HCT116 (cell line): ENCODE data around the gene CDHR5. TPM values are rescaled to one million over a fixed set of nuclear protein-coding genes. Genes with fewer than 3 reads are reported as not detected.
A peak's percentile ranks its signal among the peaks of the same experiment; 100 is the strongest.
"Not testable (repeated sequence)": the region's sequence is repeated elsewhere in the genome, so short reads cannot be mapped to it uniquely, and the experiment has no call there.

Experiments
- ATAC-seq: fragments of 200-7000 bp; cut with Tn5 transposase; 2 replicates; pipeline ENCODE4 v1.9.1; 2020; ENCODE audit warnings: mild to moderate bottlenecking, moderate library complexity
- BruUV-seq: library from RNA; stranded (reverse); fragments of 400-500 nt; replicated peaks from 2 replicates; lab custom pipeline; 2021; lab: Mats Ljungman, UMichigan
- CTCF ChIA-PET: fragments of 300-600 bp; sonication (Branson Sonifier 250); formaldehyde crosslinking; loops from one replicate; lab custom pipeline; 2021; ENCODE audit warnings: antibody characterized with exemption; lab: Charles Lee
- POLR2A ChIA-PET: fragments of 300-600, 350-600 bp; sonication (Branson Sonifier 250); formaldehyde crosslinking; loops from one replicate; lab custom pipeline; 2021; ENCODE audit warnings: antibody characterized with exemption; lab: Charles Lee
- RAD21 ChIA-PET, 2 experiments: fragments of 300-600 bp; sonication (Branson Sonifier 250); formaldehyde crosslinking; loops; one replicate each; lab custom pipeline; 2023; ENCODE audit warnings: low total read pairs in 2 of 2; ENCODE audit not compliant: uncharacterized antibody in 2 of 2, unreplicated experiment in 2 of 2, low non-redundant PET in 1 of 2; lab: Charles Lee
- DNase-seq: peaks from one replicate; pipeline ENCODE4 v3.0.0-alpha.2; 2010; ENCODE audit warnings: low read depth, low spot score
- H2AFZ ChIP-seq: fragments of 200-600 bp; shearing (Covaris generic), sonication (generic); 2 replicates; pipeline ENCODE4 v1.6.1; 2017; ENCODE audit warnings: low read depth, mixed run types, mixed read lengths, antibody characterized with exemption, low read length; ENCODE audit not compliant: poor library complexity, severe bottlenecking
- H3K27ac ChIP-seq: 2 replicates; pipeline ENCODE4 v1.5.1; 2012; ENCODE audit warnings: low read depth, low read length
- H3K27me3 ChIP-seq: fragments of 200-600 bp; sonication (generic); 2 replicates; pipeline ENCODE4 v1.6.1; 2016; ENCODE audit warnings: mixed run types, low read length, mixed read lengths; ENCODE audit not compliant: insufficient read depth
- H3K36me3 ChIP-seq, 2 experiments: fragments of 200-500 bp in 1 of 2; fragments of 200-600 bp in 1 of 2; sonication (Bioruptor generic) in 1 of 2; sonication (generic) in 1 of 2; 2 replicates each; pipeline versions ENCODE4 v1.5.1 to v1.6.1; 2014 to 2016; ENCODE audit warnings: low read length in 2 of 2, inconsistent platforms in 1 of 2, mixed read lengths in 1 of 2, mixed run types in 1 of 2; ENCODE audit not compliant: insufficient read depth in 2 of 2, control insufficient read depth in 1 of 2
- H3K4me1 ChIP-seq, 2 experiments: fragments of 200-600 bp in 1 of 2; sonication (generic) in 1 of 2; 2 replicates each; pipeline versions ENCODE4 v1.5.1 to v1.6.1; 2012 to 2017; ENCODE audit warnings: low read length in 2 of 2, inconsistent platforms in 1 of 2, mild to moderate bottlenecking in 1 of 2, mixed read lengths in 1 of 2, mixed run types in 1 of 2, moderate library complexity in 1 of 2; ENCODE audit not compliant: insufficient read depth in 2 of 2, control insufficient read depth in 1 of 2
- H3K4me2 ChIP-seq: fragments of 200-600 bp; sonication (generic); 2 replicates; pipeline ENCODE4 v1.6.1; 2017; ENCODE audit warnings: mixed run types, low read length, mixed read lengths
- H3K4me3 ChIP-seq, 2 experiments: fragments of 200-600 bp in 1 of 2; sonication (generic) in 1 of 2; replicated peaks in 1 of 2; 2 replicates each; pipeline ENCODE4 v1.5.1; 2011 to 2016; ENCODE audit warnings: low read length in 2 of 2, control low read depth in 1 of 2, low read depth in 1 of 2, mild to moderate bottlenecking in 1 of 2, mixed read lengths in 1 of 2, mixed run types in 1 of 2
- H3K79me2 ChIP-seq: fragments of 200-600 bp; sonication (generic); 2 replicates; pipeline ENCODE4 v1.6.1; 2017; ENCODE audit warnings: mild to moderate bottlenecking, mixed run types, low read length, moderate library complexity, mixed read lengths; ENCODE audit not compliant: insufficient read depth
- H3K9ac ChIP-seq: fragments of 200-600 bp; sonication (generic); 2 replicates; pipeline ENCODE4 v1.6.1; 2016; ENCODE audit warnings: low read length, mixed read lengths
- H3K9me2 ChIP-seq: fragments of 200-600 bp; sonication (generic), shearing (Covaris generic); 2 replicates; pipeline ENCODE4 v1.6.1; 2017; ENCODE audit warnings: mixed run types, mild to moderate bottlenecking, moderate library complexity; ENCODE audit not compliant: insufficient read depth
- H3K9me3 ChIP-seq, 2 experiments: fragments of 200-500 bp in 1 of 2; fragments of 200-600 bp in 1 of 2; sonication (Bioruptor generic) in 1 of 2; sonication (generic) in 1 of 2; 2 replicates each; pipeline ENCODE4 v1.6.1; 2014 to 2017; ENCODE audit warnings: low read length in 2 of 2, mixed read lengths in 2 of 2, inconsistent platforms in 1 of 2, low read depth in 1 of 2, mild to moderate bottlenecking in 1 of 2, mixed run types in 1 of 2, moderate library complexity in 1 of 2; ENCODE audit not compliant: control insufficient read depth in 1 of 2, insufficient read depth in 1 of 2
- H4K20me1 ChIP-seq: fragments of 200-600 bp; sonication (generic), shearing (Covaris generic); 2 replicates; pipeline ENCODE4 v1.6.1; 2017; ENCODE audit warnings: mixed run types, mild to moderate bottlenecking, moderate library complexity; ENCODE audit not compliant: insufficient read depth
- CBX3 ChIP-seq: IDR thresholded peaks from 2 replicates; pipeline ENCODE4 v1.6.1; 2012; ENCODE audit warnings: low read depth
- CEBPB ChIP-seq: IDR thresholded peaks from 2 replicates; pipeline ENCODE4 v1.6.1; 2012; ENCODE audit warnings: low read depth
- CTCF ChIP-seq, 3 experiments: fragments of 200-600 bp in 1 of 3; sonication (generic) in 1 of 3; IDR thresholded peaks in 2 of 3; conservative IDR thresholded peaks in 1 of 3; 2 replicates each; pipeline ENCODE4 v1.5.1; 2012 to 2017; ENCODE audit warnings: low read depth in 2 of 3, low read length in 2 of 3, antibody characterized with exemption in 1 of 3, borderline replicate concordance in 1 of 3, control low read depth in 1 of 3, mild to moderate bottlenecking in 1 of 3, mixed read lengths in 1 of 3, mixed run types in 1 of 3, moderate library complexity in 1 of 3; ENCODE audit not compliant: insufficient read depth in 1 of 3
- MAX ChIP-seq: IDR thresholded peaks from 2 replicates; pipeline ENCODE4 v1.6.1; 2012
- ZNF274 ChIP-seq: fragments of 200-500 bp; sonication (Bioruptor generic); IDR thresholded peaks from 2 replicates; pipeline ENCODE4 v1.6.1; 2014; ENCODE audit warnings: mild to moderate bottlenecking, low read depth, low read length, inconsistent platforms
- intact Hi-C: fragments of 100-400 bp; cut with micrococcal nuclease; formaldehyde crosslinking; loops from 2 replicates; pipeline ENCODE4 v1.10.0; 2022
- total RNA-seq: library from RNA; stranded (reverse); gene quantifications from one replicate; pipeline ENCODE4 v1.2.1, GENCODE V29; 2021; ENCODE audit not compliant: unreplicated experiment
- TF ChIP-seq, protein P1 (sequence below): IDR thresholded peaks from 2 replicates; pipeline ENCODE4 v1.6.1; 2012; ENCODE audit warnings: low read depth

The CDHR5 gene
- total RNA-seq, 1 experiment from 2014 or later = not detected

DNA sequence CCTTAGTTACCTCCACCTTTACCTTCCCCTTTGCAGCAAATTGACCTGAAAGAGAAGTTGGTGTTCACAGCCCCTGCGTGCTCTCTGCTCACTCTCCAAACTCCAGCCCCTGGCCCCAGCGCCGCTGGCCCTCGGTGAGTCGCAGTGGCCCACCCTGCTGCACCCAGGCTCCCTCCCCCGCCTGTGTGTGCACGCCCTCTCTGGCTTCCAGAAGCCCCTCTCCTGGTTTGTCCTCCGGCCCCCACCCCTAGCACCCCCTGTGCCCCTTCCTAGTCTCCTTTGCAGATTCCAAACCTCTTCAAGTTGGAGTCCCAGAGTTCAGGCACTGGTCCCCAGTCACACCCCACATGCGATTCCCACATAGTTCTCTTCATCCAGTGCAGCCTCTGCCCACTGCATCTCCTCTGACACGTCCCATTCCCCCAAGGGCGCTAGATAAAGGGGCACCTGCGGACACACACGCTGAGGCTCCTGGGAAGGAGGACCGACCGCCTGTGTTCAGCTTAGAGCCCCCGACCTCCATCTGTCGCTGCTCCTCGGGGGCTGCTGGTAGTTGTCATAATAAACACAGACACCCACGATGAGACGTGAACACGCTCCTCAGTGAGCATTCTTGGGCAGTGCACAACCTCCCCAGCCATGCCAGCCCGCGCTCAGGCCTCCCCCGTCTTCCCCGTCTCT is 50.0 kb downstream of the CDHR5 start (continued):
- TF ChIP-seq, protein P1, sequence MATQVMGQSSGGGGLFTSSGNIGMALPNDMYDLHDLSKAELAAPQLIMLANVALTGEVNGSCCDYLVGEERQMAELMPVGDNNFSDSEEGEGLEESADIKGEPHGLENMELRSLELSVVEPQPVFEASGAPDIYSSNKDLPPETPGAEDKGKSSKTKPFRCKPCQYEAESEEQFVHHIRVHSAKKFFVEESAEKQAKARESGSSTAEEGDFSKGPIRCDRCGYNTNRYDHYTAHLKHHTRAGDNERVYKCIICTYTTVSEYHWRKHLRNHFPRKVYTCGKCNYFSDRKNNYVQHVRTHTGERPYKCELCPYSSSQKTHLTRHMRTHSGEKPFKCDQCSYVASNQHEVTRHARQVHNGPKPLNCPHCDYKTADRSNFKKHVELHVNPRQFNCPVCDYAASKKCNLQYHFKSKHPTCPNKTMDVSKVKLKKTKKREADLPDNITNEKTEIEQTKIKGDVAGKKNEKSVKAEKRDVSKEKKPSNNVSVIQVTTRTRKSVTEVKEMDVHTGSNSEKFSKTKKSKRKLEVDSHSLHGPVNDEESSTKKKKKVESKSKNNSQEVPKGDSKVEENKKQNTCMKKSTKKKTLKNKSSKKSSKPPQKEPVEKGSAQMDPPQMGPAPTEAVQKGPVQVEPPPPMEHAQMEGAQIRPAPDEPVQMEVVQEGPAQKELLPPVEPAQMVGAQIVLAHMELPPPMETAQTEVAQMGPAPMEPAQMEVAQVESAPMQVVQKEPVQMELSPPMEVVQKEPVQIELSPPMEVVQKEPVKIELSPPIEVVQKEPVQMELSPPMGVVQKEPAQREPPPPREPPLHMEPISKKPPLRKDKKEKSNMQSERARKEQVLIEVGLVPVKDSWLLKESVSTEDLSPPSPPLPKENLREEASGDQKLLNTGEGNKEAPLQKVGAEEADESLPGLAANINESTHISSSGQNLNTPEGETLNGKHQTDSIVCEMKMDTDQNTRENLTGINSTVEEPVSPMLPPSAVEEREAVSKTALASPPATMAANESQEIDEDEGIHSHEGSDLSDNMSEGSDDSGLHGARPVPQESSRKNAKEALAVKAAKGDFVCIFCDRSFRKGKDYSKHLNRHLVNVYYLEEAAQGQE = no peak
- TF ChIP-seq CTCF (IDR thresholded peaks at IDR 0.05 in 2 of 3, conservative IDR thresholded peaks at IDR 0.05 in 1 of 3; ENCODE audit: borderline replicate concordance in 1 of 3, insufficient read depth in 1 of 3, low read depth in 2 of 3, low read length in 2 of 3) = no peak
- no peak for TF ChIP-seq CEBPB
- no peak for TF ChIP-seq ZNF274
- TF ChIP-seq MAX = no peak
- no peak for TF ChIP-seq CBX3

- not testable (repeated sequence) for H3K27me3 ChIP-seq
Observed at GRCh38 chr11:574031-574570, 50.7 kb downstream of the CDHR5 start.

More at GRCh38 chr11:574031-574570, 50.7 kb downstream of the CDHR5 start:
- H3K27ac ChIP-seq, H3K9me2 ChIP-seq, DNase-seq, ATAC-seq, H3K36me3 ChIP-seq, intact Hi-C loops, H3K9me3 ChIP-seq, H3K9ac ChIP-seq, RAD21 ChIA-PET, POLR2A ChIA-PET, H2AFZ ChIP-seq, H4K20me1 ChIP-seq, CTCF ChIA-PET: not testable (repeated sequence)
- TSS peak; percentile 58 for BruUV-seq
- peaks cover 21 to 46% of the 10 kb centered on the region in 2 experiments for H3K4me1 ChIP-seq
- H3K4me2 ChIP-seq = peak overlapping the region; percentile 98; the same call in 1 of the 2 replicates
- peak overlapping the region; percentile 62 to 86; a peak in 2 of 4 replicates for H3K4me3 ChIP-seq
- peaks cover 27% of the 10 kb centered on the region for H3K79me2 ChIP-seq
